SK-N-SH treated with all-trans-retinoic acid at 6 μM for 48 hours (cell line): ENCODE data around the gene HDGF.

Experiments used
- ATAC-seq: fragments of 200-7000 bp; cut with Tn5 transposase; 3 replicates; pipeline ENCODE4 v1.9.1; 2020; ENCODE audit warnings: mild to moderate bottlenecking, moderate library complexity
- ARNTL ChIP-seq: fragments of 450-650 bp; formaldehyde crosslinking; IDR thresholded peaks from 2 replicates; pipeline ENCODE4 v1.5.0; 2020; ENCODE audit warnings: low read depth, mild to moderate bottlenecking, moderate library complexity, borderline replicate concordance
- ISL1 ChIP-seq: fragments of 250-450 bp; sonication (Bioruptor Pico); IDR thresholded peaks from 2 replicates; pipeline ENCODE4 v2.1.2; 2022; ENCODE audit warnings: mild to moderate bottlenecking, moderate library complexity
- OSR1 ChIP-seq: fragments of 250-450 bp; sonication (Bioruptor Pico); IDR thresholded peaks from 2 replicates; pipeline ENCODE4 v1.8.0; 2022; ENCODE audit warnings: moderate library complexity, mild to moderate bottlenecking, inconsistent platforms
- PPARA ChIP-seq: fragments of 250-450 bp; sonication (Bioruptor Pico); IDR thresholded peaks from 2 replicates; pipeline ENCODE4 v1.5.0; 2020; ENCODE audit warnings: mild to moderate bottlenecking, borderline replicate concordance
- RARB ChIP-seq: fragments of 250-450 bp; sonication (Bioruptor Pico); IDR thresholded peaks from 2 replicates; pipeline ENCODE4 v1.8.0; 2021; ENCODE audit warnings: mild to moderate bottlenecking, moderate library complexity
- SNAI2 ChIP-seq: fragments of 250-450 bp; sonication (Bioruptor Pico); IDR thresholded peaks from 2 replicates; pipeline ENCODE4 v1.5.0; 2020; ENCODE audit warnings: mild to moderate bottlenecking, moderate library complexity
- TCF4 ChIP-seq: fragments of 250-450 bp; sonication (Bioruptor Pico); IDR thresholded peaks from 2 replicates; pipeline ENCODE4 v1.8.0; 2021; ENCODE audit warnings: mild to moderate bottlenecking, moderate library complexity, borderline replicate concordance
- TOX ChIP-seq: fragments of 250-450 bp; sonication (Bioruptor Pico); IDR thresholded peaks from 2 replicates; pipeline ENCODE4 v1.8.0; 2021; ENCODE audit warnings: mild to moderate bottlenecking, moderate library complexity, borderline replicate concordance
- ZC3H10 ChIP-seq: fragments of 250-450 bp; sonication (Bioruptor Pico); IDR thresholded peaks from 2 replicates; pipeline ENCODE4 v1.5.1; 2021; ENCODE audit warnings: mild to moderate bottlenecking, moderate library complexity
- ZFP3 ChIP-seq: fragments of 250-450 bp; sonication (Bioruptor Pico); IDR thresholded peaks from 2 replicates; pipeline ENCODE4 v1.5.0; 2020; ENCODE audit warnings: mild to moderate bottlenecking, moderate library complexity
- ZFP30 ChIP-seq: fragments of 450-650 bp; formaldehyde crosslinking; IDR thresholded peaks from 2 replicates; pipeline ENCODE4 v1.5.0; 2022; ENCODE audit warnings: mild to moderate bottlenecking, moderate library complexity
- ZNF565 ChIP-seq: fragments of 450-650 bp; formaldehyde crosslinking; conservative IDR thresholded peaks from 2 replicates; pipeline ENCODE4 v1.5.0; 2020; ENCODE audit warnings: low read depth, mild to moderate bottlenecking, moderate library complexity
- ZNF70 ChIP-seq: fragments of 450-650 bp; formaldehyde crosslinking; IDR thresholded peaks from 2 replicates; pipeline ENCODE4 v1.5.0; 2020; ENCODE audit warnings: mild to moderate bottlenecking, moderate library complexity
- ZNF8 ChIP-seq: fragments of 450-650 bp; formaldehyde crosslinking; IDR thresholded peaks from 2 replicates; pipeline ENCODE4 v1.5.0; 2020; ENCODE audit warnings: mild to moderate bottlenecking, moderate library complexity
- TF ChIP-seq, protein P1 (sequence below): fragments of 250-450 bp; sonication (Bioruptor Pico); IDR thresholded peaks from 2 replicates; pipeline ENCODE4 v1.8.0; 2020; ENCODE audit warnings: mild to moderate bottlenecking, moderate library complexity, borderline replicate concordance
- TF ChIP-seq, protein P2 (sequence below): fragments of 250-450 bp; sonication (Bioruptor Pico); IDR thresholded peaks from 2 replicates; pipeline ENCODE4 v1.5.0; 2020; ENCODE audit warnings: mild to moderate bottlenecking, moderate library complexity
- TF ChIP-seq, protein P3 (sequence below): fragments of 250-450 bp; sonication (Bioruptor Pico); IDR thresholded peaks from 2 replicates; pipeline ENCODE4 v1.8.0; 2021; ENCODE audit warnings: low read depth, mild to moderate bottlenecking, moderate library complexity, borderline replicate concordance

HDGF gene

DNA sequence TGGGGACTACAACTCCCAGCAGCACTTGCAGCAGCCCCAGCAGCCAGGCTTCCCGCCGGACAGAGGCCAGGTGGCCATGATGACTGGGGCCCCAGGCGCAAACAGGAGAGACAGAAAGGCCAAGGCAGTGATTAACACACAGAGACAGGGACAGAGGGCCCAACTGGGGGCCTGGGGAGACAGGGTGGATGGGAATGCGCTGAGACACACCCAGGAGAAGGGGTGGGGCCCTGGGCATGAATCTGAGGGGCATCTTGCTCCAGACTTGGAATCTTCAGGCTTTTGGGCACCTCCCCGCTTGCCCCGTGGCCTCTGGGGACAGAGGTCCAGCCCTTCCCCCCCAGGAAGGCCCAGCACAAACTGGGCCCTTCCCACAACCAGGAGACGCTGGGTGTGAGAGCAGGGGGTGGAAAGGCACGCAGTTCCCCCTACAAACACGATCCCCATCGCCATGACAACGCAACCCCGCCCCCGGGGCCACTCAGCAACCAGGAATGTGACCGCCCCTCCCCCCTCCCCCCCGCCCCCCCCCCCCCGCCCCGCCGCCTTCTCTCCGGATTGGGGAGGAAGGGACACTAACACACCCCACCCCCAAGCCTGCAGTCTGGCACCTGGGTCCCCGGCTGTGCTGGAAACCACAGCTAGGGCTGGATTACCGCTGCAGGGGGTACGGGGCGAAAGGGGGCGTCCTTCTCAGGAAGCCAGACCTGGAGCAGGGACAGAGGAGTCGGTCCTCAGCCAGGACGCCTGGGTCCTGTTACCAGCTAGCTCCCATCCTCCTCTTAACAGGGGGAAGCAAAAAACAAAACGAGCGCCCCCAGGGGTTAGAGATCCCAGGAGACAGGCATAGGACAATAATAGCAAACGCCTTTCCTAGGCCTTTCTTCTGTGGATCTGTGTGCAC is 4.5 kb downstream of the HDGF start:
- peak; percentile 64 for ATAC-seq
- TF ChIP-seq, protein P1, sequence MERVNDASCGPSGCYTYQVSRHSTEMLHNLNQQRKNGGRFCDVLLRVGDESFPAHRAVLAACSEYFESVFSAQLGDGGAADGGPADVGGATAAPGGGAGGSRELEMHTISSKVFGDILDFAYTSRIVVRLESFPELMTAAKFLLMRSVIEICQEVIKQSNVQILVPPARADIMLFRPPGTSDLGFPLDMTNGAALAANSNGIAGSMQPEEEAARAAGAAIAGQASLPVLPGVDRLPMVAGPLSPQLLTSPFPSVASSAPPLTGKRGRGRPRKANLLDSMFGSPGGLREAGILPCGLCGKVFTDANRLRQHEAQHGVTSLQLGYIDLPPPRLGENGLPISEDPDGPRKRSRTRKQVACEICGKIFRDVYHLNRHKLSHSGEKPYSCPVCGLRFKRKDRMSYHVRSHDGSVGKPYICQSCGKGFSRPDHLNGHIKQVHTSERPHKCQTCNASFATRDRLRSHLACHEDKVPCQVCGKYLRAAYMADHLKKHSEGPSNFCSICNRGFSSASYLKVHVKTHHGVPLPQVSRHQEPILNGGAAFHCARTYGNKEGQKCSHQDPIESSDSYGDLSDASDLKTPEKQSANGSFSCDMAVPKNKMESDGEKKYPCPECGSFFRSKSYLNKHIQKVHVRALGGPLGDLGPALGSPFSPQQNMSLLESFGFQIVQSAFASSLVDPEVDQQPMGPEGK = peak; percentile 50; the same call in 1 of the 2 replicates
- no peak for TF ChIP-seq TOX (CRISPR knock-in tag)

DNA sequence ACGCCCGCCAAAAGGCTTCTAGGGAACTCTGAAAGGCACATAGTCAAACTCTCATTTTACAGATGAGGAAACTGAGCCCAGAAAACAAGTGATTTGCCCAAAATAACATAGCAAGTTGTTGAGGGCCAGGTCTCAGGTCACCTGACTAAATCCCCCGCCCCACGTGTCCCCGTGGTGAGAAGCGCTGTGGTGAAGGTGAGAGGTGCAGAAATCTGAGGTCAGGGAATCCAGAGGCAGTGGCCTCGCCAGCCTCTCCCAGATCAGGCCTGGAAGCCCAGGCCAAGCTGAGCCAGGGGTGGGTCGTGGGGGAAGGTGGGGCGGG is 5.1 kb downstream of the HDGF start:
- TF ChIP-seq ZNF70 (CRISPR knock-in tag) = no peak
- TF ChIP-seq SNAI2 (CRISPR knock-in tag) = no peak
- no peak for TF ChIP-seq OSR1 (CRISPR knock-in tag)
- TF ChIP-seq ZFP30 (CRISPR knock-in tag) = no peak
- TF ChIP-seq, protein P2, sequence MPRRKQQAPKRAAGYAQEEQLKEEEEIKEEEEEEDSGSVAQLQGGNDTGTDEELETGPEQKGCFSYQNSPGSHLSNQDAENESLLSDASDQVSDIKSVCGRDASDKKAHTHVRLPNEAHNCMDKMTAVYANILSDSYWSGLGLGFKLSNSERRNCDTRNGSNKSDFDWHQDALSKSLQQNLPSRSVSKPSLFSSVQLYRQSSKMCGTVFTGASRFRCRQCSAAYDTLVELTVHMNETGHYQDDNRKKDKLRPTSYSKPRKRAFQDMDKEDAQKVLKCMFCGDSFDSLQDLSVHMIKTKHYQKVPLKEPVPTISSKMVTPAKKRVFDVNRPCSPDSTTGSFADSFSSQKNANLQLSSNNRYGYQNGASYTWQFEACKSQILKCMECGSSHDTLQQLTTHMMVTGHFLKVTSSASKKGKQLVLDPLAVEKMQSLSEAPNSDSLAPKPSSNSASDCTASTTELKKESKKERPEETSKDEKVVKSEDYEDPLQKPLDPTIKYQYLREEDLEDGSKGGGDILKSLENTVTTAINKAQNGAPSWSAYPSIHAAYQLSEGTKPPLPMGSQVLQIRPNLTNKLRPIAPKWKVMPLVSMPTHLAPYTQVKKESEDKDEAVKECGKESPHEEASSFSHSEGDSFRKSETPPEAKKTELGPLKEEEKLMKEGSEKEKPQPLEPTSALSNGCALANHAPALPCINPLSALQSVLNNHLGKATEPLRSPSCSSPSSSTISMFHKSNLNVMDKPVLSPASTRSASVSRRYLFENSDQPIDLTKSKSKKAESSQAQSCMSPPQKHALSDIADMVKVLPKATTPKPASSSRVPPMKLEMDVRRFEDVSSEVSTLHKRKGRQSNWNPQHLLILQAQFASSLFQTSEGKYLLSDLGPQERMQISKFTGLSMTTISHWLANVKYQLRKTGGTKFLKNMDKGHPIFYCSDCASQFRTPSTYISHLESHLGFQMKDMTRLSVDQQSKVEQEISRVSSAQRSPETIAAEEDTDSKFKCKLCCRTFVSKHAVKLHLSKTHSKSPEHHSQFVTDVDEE = no peak
- no peak for TF ChIP-seq PPARA
- TF ChIP-seq TCF4 (CRISPR knock-in tag) = no peak
- no peak for TF ChIP-seq ISL1 (CRISPR knock-in tag)
- no peak for TF ChIP-seq TOX (CRISPR knock-in tag)
- no peak for TF ChIP-seq ZC3H10 (CRISPR knock-in tag)
- TF ChIP-seq ARNTL (CRISPR knock-in tag) = no peak
- TF ChIP-seq, protein P1 = no peak
- ATAC-seq = no peak

DNA sequence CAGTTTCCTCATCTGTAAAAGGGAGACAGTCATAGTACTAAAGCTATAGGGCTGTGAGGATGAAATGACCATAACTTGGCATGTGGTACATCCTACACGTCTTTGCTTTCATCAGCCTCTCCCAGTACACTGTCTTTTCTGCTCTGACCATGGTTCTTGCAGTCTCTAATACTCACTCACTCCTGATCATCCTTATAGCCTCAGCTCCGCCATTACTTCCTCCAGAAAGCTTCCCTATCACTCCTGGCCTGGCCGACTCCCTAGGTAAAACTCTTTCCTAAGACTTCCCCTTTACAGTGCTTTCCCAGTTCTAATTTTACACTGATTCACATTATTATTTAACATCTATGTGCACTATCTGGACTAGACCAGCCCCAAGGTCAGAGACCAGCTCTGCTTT is 5.6 kb downstream of the HDGF start:
- ATAC-seq = no peak
- TF ChIP-seq RARB (CRISPR knock-in tag) (no peak), ZFP3 (CRISPR knock-in tag) (no peak)
- TF ChIP-seq, protein P1 = no peak

DNA sequence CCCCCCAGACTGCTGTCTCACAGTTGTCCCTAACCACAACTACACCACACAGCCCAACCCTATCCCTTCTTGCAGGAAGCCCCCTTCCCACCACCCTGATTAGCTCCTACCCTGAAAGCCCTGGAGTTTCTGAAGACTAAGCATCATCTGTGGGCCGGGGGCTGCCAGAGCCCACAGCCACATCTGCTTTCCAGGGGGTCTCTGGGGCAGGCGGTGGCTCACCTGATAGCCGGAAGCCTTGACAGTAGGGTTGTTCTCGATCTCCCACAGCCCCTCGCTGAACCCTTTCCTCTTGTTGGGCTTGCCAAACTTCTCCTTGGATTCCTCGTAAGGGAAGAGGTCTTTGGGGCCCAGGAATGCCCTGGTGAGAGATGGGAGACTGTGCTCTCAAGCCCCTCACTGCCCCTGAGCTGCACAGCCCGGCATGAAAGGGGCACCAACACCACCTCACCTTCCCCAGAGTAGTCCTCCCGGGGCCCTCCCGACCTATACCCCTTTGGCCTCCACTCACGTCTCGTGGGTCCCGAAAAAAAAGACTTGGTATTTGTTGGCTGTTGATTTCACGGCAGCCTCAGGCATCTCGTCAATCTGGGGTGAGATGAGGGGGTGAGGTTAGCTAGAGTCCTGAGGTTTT is 6.6 kb downstream of the HDGF start:
- ATAC-seq = no peak
- TF ChIP-seq ZNF8 (CRISPR knock-in tag) (no peak), ZNF565 (CRISPR knock-in tag) (no peak), RARB (CRISPR knock-in tag) (no peak), ZFP3 (CRISPR knock-in tag) (no peak)
- TF ChIP-seq, protein P3, sequence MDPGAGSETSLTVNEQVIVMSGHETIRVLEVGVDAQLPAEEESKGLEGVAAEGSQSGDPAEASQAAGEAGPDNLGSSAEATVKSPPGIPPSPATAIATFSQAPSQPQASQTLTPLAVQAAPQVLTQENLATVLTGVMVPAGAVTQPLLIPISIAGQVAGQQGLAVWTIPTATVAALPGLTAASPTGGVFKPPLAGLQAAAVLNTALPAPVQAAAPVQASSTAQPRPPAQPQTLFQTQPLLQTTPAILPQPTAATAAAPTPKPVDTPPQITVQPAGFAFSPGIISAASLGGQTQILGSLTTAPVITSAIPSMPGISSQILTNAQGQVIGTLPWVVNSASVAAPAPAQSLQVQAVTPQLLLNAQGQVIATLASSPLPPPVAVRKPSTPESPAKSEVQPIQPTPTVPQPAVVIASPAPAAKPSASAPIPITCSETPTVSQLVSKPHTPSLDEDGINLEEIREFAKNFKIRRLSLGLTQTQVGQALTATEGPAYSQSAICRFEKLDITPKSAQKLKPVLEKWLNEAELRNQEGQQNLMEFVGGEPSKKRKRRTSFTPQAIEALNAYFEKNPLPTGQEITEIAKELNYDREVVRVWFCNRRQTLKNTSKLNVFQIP (CRISPR knock-in tag) = no peak
- TF ChIP-seq, all 23 proteins: peak for 0
